ENCODE results near the gene MRPS2. TPM values are rescaled to one million over a fixed set of nuclear protein-coding genes. Genes with fewer than 3 reads are reported as not detected.

Gene MRPS2
- total RNA-seq, 1 experiment from 2014 or later = 81.0 TPM

- TF ChIP-seq, protein P1, sequence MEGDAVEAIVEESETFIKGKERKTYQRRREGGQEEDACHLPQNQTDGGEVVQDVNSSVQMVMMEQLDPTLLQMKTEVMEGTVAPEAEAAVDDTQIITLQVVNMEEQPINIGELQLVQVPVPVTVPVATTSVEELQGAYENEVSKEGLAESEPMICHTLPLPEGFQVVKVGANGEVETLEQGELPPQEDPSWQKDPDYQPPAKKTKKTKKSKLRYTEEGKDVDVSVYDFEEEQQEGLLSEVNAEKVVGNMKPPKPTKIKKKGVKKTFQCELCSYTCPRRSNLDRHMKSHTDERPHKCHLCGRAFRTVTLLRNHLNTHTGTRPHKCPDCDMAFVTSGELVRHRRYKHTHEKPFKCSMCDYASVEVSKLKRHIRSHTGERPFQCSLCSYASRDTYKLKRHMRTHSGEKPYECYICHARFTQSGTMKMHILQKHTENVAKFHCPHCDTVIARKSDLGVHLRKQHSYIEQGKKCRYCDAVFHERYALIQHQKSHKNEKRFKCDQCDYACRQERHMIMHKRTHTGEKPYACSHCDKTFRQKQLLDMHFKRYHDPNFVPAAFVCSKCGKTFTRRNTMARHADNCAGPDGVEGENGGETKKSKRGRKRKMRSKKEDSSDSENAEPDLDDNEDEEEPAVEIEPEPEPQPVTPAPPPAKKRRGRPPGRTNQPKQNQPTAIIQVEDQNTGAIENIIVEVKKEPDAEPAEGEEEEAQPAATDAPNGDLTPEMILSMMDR (conservative IDR thresholded peaks at IDR 0.05) = no peak
- H3K9me3 Mint-ChIP-seq = peaks cover 0 to 3% of the 10 kb centered on the region in 2 experiments; a peak in 1 of 5 replicates
These were observed 51.0 kb downstream of the MRPS2 start for GRCh38 chr9:135551456-135551855.

More at GRCh38 chr9:135551456-135551855, 51.0 kb downstream of the MRPS2 start:
- Mint-ChIP-seq H3K27me3 (ENCODE audit: low read depth) (peaks cover 4% of the 10 kb centered on the region; the same call in 1 of the 2 replicates), H3K27ac (no peak overlapping the region), H3K4me3 (no peak overlapping the region), H3K36me3 (ENCODE audit: insufficient read depth in 1 of 3, low read depth in 3 of 3) (no peaks in the 10 kb centered on the region), H3K4me1 (peaks cover 5 to 11% of the 10 kb centered on the region in 2 experiments; a peak in 2 of 4 replicates)
- WGBS (ENCODE audit: extremely low coverage, insufficient read length, low lambda C conversion rate) = no CpG with 5 or more reads among the region's 13 CpGs
- H3K56ac ChIP-seq (ENCODE audit: insufficient read length, low read depth, low read length) = no peak overlapping the region
- DNase-seq = no peak
- H3K9ac ChIP-seq (ENCODE audit: extremely low read depth, insufficient read length, low read length) = no peak overlapping the region
- no peak overlapping the region for H3T11ph ChIP-seq (ENCODE audit: low read length)
- H2BK120ac ChIP-seq (ENCODE audit: low read depth, low read length, poor library complexity, severe bottlenecking) = no peak overlapping the region
- no peak overlapping the region for H3K4ac ChIP-seq (ENCODE audit: low read depth, low read length)
- no peak overlapping the region for H3K14ac ChIP-seq (ENCODE audit: insufficient read depth, low read length)
- H4K8ac ChIP-seq (replicated peaks; ENCODE audit: insufficient read length, low read depth, low read length) = no peak overlapping the region
- no peak overlapping the region for H3K4me2 ChIP-seq (ENCODE audit: insufficient read depth, insufficient read length, low read length)
- H3K79me2 ChIP-seq (ENCODE audit: insufficient read depth, low read length) = no peaks in the 10 kb centered on the region
- no peaks in the 10 kb centered on the region for H3K27me3 ChIP-seq (ENCODE audit: insufficient read depth, low read length)
- H3K23ac ChIP-seq (ENCODE audit: insufficient read length, low read depth, low read length) = no peak overlapping the region
- H4K20me1 ChIP-seq (ENCODE audit: control insufficient read depth, insufficient read depth, insufficient read length) = no peaks in the 10 kb centered on the region
- no peak overlapping the region for H2BK20ac ChIP-seq (ENCODE audit: low read depth, low read length, poor library complexity, severe bottlenecking)
- H3K18ac ChIP-seq (ENCODE audit: insufficient read length, low read depth, low read length) = no peak overlapping the region
- no peaks in the 10 kb centered on the region for H3K23me2 ChIP-seq (ENCODE audit: insufficient read length, low read depth, low read length, poor library complexity, severe bottlenecking)
- H2AFZ ChIP-seq (ENCODE audit: low read length) = no peak overlapping the region
- H2AK5ac ChIP-seq (ENCODE audit: insufficient read length, low read length) = no peak overlapping the region
- no peak overlapping the region for H2BK12ac ChIP-seq (ENCODE audit: insufficient read length, low read depth, low read length)
- no peak overlapping the region for H4K91ac ChIP-seq (ENCODE audit: insufficient read length, low read depth, low read length)
- no peaks in the 10 kb centered on the region for H3K9me3 ChIP-seq (ENCODE audit: control insufficient read depth, low read depth, low read length)
- H3K79me1 ChIP-seq (ENCODE audit: insufficient read depth, low read depth, low read length, poor library complexity, severe bottlenecking) = no peaks in the 10 kb centered on the region
- H4K5ac ChIP-seq (ENCODE audit: insufficient read length, low read depth, low read length) = no peak overlapping the region
- no peak overlapping the region for H2BK5ac ChIP-seq (ENCODE audit: insufficient read length, low read length)
- no peak overlapping the region for H3K27ac ChIP-seq (ENCODE audit: insufficient read length, low read depth, low read length)
- no peaks in the 10 kb centered on the region for H3K4me1 ChIP-seq (ENCODE audit: insufficient read depth, low read length)
- H2BK15ac ChIP-seq (ENCODE audit: low read depth, low read length) = no peak overlapping the region

All from H9 (cell line).